HEK293 (cell line): ENCODE data around the gene ADM2.

ENCODE experiments used
- CTCF ChIA-PET: fragments of 350-600 bp; formaldehyde crosslinking; extraction: SDS; loops from one replicate; lab custom pipeline; 2021; ENCODE audit warnings: antibody characterized with exemption; lab: Yijun Ruan, JAX
- POLR2A ChIA-PET: fragments of 300-600 bp; formaldehyde crosslinking; extraction: SDS; loops from one replicate; lab custom pipeline; 2020; ENCODE audit warnings: antibody characterized with exemption, inconsistent platforms; lab: Yijun Ruan, JAX
- H3K27ac ChIP-seq: fragments of 200-500 bp; sonication (Bioruptor generic); 2 replicates; pipeline ENCODE4 v1.5.1; 2014; ENCODE audit warnings: low read depth, low read length, control low read depth, inconsistent platforms; ENCODE audit errors: extremely low read depth
- H3K36me3 ChIP-seq, 2 experiments: fragments of 200-500 bp in 1 of 2; sonication (Bioruptor generic) in 1 of 2; 1 replicate in 1 of 2; 2 replicates in 1 of 2; pipeline ENCODE4 v1.5.1; 2014 to 2017; ENCODE audit warnings: inconsistent platforms in 2 of 2, low read length in 2 of 2; ENCODE audit not compliant: control insufficient read depth in 2 of 2, insufficient read depth in 1 of 2
- H3K4me1 ChIP-seq: fragments of 200-500 bp; sonication (Bioruptor generic); 2 replicates; pipeline ENCODE4 v1.5.1; 2014; ENCODE audit warnings: mild to moderate bottlenecking, low read length, inconsistent platforms; ENCODE audit not compliant: control insufficient read depth, insufficient read depth
- H3K4me3 ChIP-seq: 2 replicates; pipeline ENCODE4 v1.5.1; 2011; ENCODE audit warnings: low read depth, mild to moderate bottlenecking, control low read depth, low read length, moderate library complexity
- H3K9me3 ChIP-seq: fragments of 200-500 bp; sonication (Bioruptor generic); 2 replicates; pipeline ENCODE4 v1.5.1; 2014; ENCODE audit warnings: low read depth, low read length, inconsistent platforms; ENCODE audit not compliant: control insufficient read depth, insufficient read depth
- GLI2 ChIP-seq: fragments of 450-650 bp; formaldehyde crosslinking; IDR thresholded peaks from 2 replicates; pipeline ENCODE4; 2017; ENCODE audit warnings: missing biosample characterization, missing genetic modification characterization, low read depth, borderline replicate concordance
- GLIS1 ChIP-seq: fragments of 450-650 bp; formaldehyde crosslinking; IDR thresholded peaks from 2 replicates; pipeline ENCODE4 v1.5.1; 2016; ENCODE audit warnings: missing biosample characterization, missing genetic modification characterization
- GLIS2 ChIP-seq: fragments of 450-650 bp; formaldehyde crosslinking; IDR thresholded peaks from 2 replicates; pipeline ENCODE4 v1.5.1; 2016; ENCODE audit warnings: missing biosample characterization, missing genetic modification characterization
- HOXC10 ChIP-seq: sonication (generic); formaldehyde crosslinking; IDR thresholded peaks from 2 replicates; pipeline ENCODE4 v1.8.1; 2023; ENCODE audit warnings: mild to moderate bottlenecking, missing genetic modification reagents
- HOXD13 ChIP-seq: sonication (generic); formaldehyde crosslinking; IDR thresholded peaks from 2 replicates; pipeline ENCODE4 v1.8.0; 2022; ENCODE audit warnings: missing genetic modification reagents, borderline replicate concordance
- RBAK ChIP-seq: fragments of 450-650 bp; formaldehyde crosslinking; IDR thresholded peaks from 2 replicates; pipeline ENCODE4 v1.5.1; 2016; ENCODE audit warnings: missing biosample characterization, missing genetic modification characterization
- REPIN1 ChIP-seq: fragments of 450-650 bp; formaldehyde crosslinking; IDR thresholded peaks from 2 replicates; pipeline ENCODE4 v1.5.1; 2017; ENCODE audit warnings: missing biosample characterization, missing genetic modification characterization, low read depth
- SP3 ChIP-seq: fragments of 450-650 bp; formaldehyde crosslinking; IDR thresholded peaks from 2 replicates; pipeline ENCODE4 v1.5.1; 2016; ENCODE audit warnings: missing biosample characterization, missing genetic modification characterization
- WT1 ChIP-seq: fragments of 450-650 bp; formaldehyde crosslinking; IDR thresholded peaks from 2 replicates; pipeline ENCODE4 v1.5.1; 2016; ENCODE audit warnings: missing biosample characterization, missing genetic modification characterization
- ZBTB17 ChIP-seq: fragments of 450-650 bp; formaldehyde crosslinking; IDR thresholded peaks from 2 replicates; pipeline ENCODE4 v1.5.1; 2016; ENCODE audit warnings: missing biosample characterization, missing genetic modification characterization
- ZEB2 ChIP-seq: fragments of 450-650 bp; formaldehyde crosslinking; IDR thresholded peaks from 2 replicates; pipeline ENCODE4 v1.5.1; 2016; ENCODE audit warnings: missing biosample characterization, missing genetic modification characterization
- ZNF121 ChIP-seq: fragments of 450-650 bp; formaldehyde crosslinking; IDR thresholded peaks from 2 replicates; pipeline ENCODE4 v1.5.1; 2016; ENCODE audit warnings: missing biosample characterization, missing genetic modification characterization
- ZNF140 ChIP-seq: fragments of 450-650 bp; formaldehyde crosslinking; IDR thresholded peaks from 2 replicates; pipeline ENCODE4 v1.5.1; 2016; ENCODE audit warnings: missing biosample characterization, missing genetic modification characterization
- ZNF341 ChIP-seq: fragments of 450-650 bp; formaldehyde crosslinking; IDR thresholded peaks from 2 replicates; pipeline ENCODE4; 2016; ENCODE audit warnings: low read depth, missing biosample characterization, missing genetic modification characterization
- ZNF548 ChIP-seq: fragments of 450-650 bp; formaldehyde crosslinking; IDR thresholded peaks from 2 replicates; pipeline ENCODE4 v1.5.1; 2016; ENCODE audit warnings: missing biosample characterization, missing genetic modification characterization
- ZNF555 ChIP-seq: fragments of 450-650 bp; formaldehyde crosslinking; conservative IDR thresholded peaks from 2 replicates; pipeline ENCODE4 v1.5.1; 2017; ENCODE audit warnings: missing biosample characterization, mild to moderate bottlenecking, missing genetic modification characterization, inconsistent platforms
- ZNF558 ChIP-seq: fragments of 450-650 bp; formaldehyde crosslinking; IDR thresholded peaks from 2 replicates; pipeline ENCODE4 v1.5.1; 2016; ENCODE audit warnings: missing biosample characterization, missing genetic modification characterization
- ZNF561 ChIP-seq: fragments of 450-650 bp; IDR thresholded peaks from 2 replicates; pipeline ENCODE4 v1.5.1; 2018; ENCODE audit warnings: missing biosample characterization, missing genetic modification characterization, borderline replicate concordance
- ZNF585B ChIP-seq: fragments of 450-650 bp; formaldehyde crosslinking; IDR thresholded peaks from 2 replicates; pipeline ENCODE4 v1.5.1; 2016; ENCODE audit warnings: missing biosample characterization, missing genetic modification characterization
- ZNF707 ChIP-seq: fragments of 450-650 bp; formaldehyde crosslinking; IDR thresholded peaks from 2 replicates; pipeline ENCODE4 v1.5.1; 2016; ENCODE audit warnings: missing biosample characterization, missing genetic modification characterization
- ZNF843 ChIP-seq: fragments of 450-650 bp; formaldehyde crosslinking; IDR thresholded peaks from 2 replicates; pipeline ENCODE4 v1.5.1; 2016; ENCODE audit warnings: missing biosample characterization, missing genetic modification characterization
- TF ChIP-seq, protein P1 (sequence below): fragments of 450-650 bp; formaldehyde crosslinking; IDR thresholded peaks from 2 replicates; pipeline ENCODE4 v1.5.1; 2017; ENCODE audit warnings: missing biosample characterization, missing genetic modification characterization
- TF ChIP-seq, protein P2 (sequence below): fragments of 450-650 bp; formaldehyde crosslinking; IDR thresholded peaks from 2 replicates; pipeline ENCODE4 v1.5.1; 2016; ENCODE audit warnings: missing biosample characterization, missing genetic modification characterization, low read depth

ADM2 gene

DNA sequence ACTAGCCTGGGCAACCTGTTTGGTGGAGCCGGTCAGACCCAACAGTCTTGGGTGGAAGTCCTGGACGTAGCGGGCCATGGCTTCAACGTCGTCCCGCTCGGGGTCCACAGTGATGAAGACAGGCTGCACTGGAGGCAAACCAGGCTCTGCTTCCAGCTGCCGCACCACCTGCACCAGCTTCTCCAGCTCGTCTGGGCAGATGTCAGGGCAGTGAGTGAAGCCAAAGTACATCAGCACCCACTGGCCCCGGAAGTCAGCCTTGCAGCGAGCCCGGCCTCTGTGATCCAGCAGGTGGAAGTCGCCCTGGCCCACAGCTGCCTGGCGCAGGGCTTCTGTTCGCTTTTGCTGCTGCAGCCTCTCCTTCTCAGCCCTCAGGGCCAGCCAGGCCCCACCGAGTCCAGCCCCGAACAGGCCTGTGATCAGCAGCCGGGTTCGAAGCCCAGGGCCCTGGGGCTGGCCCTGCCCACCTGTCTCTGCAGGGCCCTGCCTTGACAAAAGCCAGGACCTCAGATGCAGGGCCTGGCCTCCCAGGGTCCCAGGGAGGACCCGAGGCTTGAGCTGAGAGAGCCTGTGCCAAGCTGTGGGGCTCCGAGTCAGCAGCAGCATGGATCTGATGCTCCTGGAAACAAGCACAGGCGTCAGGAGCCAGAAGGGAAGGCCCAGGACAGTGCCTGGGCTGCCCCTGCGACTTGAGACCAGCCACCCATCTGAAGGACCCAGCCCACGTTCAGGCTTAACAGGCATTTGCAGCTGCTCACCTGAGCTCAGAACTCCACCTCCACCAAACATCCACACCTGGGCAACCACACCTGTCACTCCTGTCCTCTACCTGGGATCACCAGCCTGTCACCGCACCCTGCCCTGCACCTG is 42.7 kb downstream of the ADM2 start (continued):
- TF ChIP-seq, protein P1, sequence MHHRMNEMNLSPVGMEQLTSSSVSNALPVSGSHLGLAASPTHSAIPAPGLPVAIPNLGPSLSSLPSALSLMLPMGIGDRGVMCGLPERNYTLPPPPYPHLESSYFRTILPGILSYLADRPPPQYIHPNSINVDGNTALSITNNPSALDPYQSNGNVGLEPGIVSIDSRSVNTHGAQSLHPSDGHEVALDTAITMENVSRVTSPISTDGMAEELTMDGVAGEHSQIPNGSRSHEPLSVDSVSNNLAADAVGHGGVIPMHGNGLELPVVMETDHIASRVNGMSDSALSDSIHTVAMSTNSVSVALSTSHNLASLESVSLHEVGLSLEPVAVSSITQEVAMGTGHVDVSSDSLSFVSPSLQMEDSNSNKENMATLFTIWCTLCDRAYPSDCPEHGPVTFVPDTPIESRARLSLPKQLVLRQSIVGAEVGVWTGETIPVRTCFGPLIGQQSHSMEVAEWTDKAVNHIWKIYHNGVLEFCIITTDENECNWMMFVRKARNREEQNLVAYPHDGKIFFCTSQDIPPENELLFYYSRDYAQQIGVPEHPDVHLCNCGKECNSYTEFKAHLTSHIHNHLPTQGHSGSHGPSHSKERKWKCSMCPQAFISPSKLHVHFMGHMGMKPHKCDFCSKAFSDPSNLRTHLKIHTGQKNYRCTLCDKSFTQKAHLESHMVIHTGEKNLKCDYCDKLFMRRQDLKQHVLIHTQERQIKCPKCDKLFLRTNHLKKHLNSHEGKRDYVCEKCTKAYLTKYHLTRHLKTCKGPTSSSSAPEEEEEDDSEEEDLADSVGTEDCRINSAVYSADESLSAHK = no peak
- TF ChIP-seq GLI2 (tag by site-specific recombination) (no peak), RBAK (tag by site-specific recombination) (no peak), ZNF707 (tag by site-specific recombination) (no peak), GLIS2 (tag by site-specific recombination) (no peak), ZNF561 (tag by site-specific recombination) (no peak), REPIN1 (tag by site-specific recombination) (no peak), GLIS1 (tag by site-specific recombination) (peak; percentile 51), SP3 (tag by site-specific recombination) (no peak), ZNF585B (no peak), WT1 (tag by site-specific recombination) (no peak), ZNF555 (tag by site-specific recombination) (no peak)
- TF ChIP-seq, protein P2, sequence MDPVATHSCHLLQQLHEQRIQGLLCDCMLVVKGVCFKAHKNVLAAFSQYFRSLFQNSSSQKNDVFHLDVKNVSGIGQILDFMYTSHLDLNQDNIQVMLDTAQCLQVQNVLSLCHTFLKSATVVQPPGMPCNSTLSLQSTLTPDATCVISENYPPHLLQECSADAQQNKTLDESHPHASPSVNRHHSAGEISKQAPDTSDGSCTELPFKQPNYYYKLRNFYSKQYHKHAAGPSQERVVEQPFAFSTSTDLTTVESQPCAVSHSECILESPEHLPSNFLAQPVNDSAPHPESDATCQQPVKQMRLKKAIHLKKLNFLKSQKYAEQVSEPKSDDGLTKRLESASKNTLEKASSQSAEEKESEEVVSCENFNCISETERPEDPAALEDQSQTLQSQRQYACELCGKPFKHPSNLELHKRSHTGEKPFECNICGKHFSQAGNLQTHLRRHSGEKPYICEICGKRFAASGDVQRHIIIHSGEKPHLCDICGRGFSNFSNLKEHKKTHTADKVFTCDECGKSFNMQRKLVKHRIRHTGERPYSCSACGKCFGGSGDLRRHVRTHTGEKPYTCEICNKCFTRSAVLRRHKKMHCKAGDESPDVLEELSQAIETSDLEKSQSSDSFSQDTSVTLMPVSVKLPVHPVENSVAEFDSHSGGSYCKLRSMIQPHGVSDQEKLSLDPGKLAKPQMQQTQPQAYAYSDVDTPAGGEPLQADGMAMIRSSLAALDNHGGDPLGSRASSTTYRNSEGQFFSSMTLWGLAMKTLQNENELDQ = no peak
- TF ChIP-seq, all 188 proteins: peak for 6

DNA sequence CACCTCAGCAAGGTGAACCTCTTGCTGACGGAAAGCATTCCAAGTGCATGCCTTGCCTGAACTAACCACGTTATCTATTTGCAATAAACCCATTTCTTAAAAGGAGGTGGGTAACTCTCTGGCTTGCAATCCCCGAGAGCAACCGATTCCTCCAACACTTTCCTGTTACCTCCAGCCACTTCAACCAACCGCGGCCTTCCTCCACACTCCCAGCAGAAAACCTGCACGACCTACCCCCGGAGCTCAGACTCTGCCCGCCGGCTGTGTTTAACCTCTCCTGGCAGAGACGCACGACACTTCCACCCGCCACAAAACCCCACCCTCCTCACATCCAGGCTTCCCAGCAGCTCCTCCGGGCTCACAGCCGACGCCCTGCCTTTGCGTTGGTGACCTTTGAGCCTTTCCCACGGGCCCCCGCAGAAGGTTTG is 43.3 kb downstream of the ADM2 start:
- H3K9me3 ChIP-seq = no peaks in the 10 kb centered on the region
- H3K4me1 ChIP-seq = no peaks in the 10 kb centered on the region; the same call in 1 of the 2 replicates
- CTCF ChIA-PET = interaction anchor here (1.1 to 2.7 kb wide), 5 partner anchors 10 to 40 kb away, joined by 6 to 37 read pairs (median 17); partner anchors contain the start of genes LMF2, NCAPH2 and SYCE3
- peak overlapping the region; percentile 90 for H3K27ac ChIP-seq
- TF ChIP-seq HOXC10 (CRISPR knock-in tag) (peak; percentile 61; the same call in 1 of the 2 replicates), ZNF548 (tag by site-specific recombination) (peak; percentile 87), ZNF140 (tag by site-specific recombination) (no peak), ZEB2 (0 out of 2 replicates have a peak, but pooled peaks have one; percentile 6), HOXD13 (CRISPR knock-in tag) (peak; percentile 4; the same call in 1 of the 2 replicates), ZNF843 (tag by site-specific recombination) (no peak), ZNF121 (no peak), ZNF341 (tag by site-specific recombination) (peak; percentile 32; the same call in 1 of the 2 replicates), ZNF558 (tag by site-specific recombination) (no peak), ZBTB17 (peak; percentile 6; the same call in 1 of the 2 replicates)
- H3K36me3 ChIP-seq = peaks cover 0 to 43% of the 10 kb centered on the region in 2 experiments; a peak in 2 of 3 replicates
- H3K4me3 ChIP-seq = peak overlapping the region; percentile 79
- POLR2A ChIA-PET = interaction anchor here (0.9 to 5.3 kb wide), 16 partner anchors 8 to 277 kb away, joined by 3 to 189 read pairs (median 8); partner anchors contain the start of genes CHKB, KLHDC7B, LMF2 and NCAPH2
